ENCODE data around the gene STK40. TPM values are rescaled to one million over a fixed set of nuclear protein-coding genes. Genes with fewer than 3 reads are reported as not detected.
A peak's percentile ranks its signal among the peaks of the same experiment; 100 is the strongest.

Gene STK40, protein sequence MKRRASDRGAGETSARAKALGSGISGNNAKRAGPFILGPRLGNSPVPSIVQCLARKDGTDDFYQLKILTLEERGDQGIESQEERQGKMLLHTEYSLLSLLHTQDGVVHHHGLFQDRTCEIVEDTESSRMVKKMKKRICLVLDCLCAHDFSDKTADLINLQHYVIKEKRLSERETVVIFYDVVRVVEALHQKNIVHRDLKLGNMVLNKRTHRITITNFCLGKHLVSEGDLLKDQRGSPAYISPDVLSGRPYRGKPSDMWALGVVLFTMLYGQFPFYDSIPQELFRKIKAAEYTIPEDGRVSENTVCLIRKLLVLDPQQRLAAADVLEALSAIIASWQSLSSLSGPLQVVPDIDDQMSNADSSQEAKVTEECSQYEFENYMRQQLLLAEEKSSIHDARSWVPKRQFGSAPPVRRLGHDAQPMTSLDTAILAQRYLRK
- 12.2 and 12.5 TPM in 2 replicates for total RNA-seq (2014; rRNA removed; shearing (Covaris generic))
- 18.1 and 19.0 TPM in 2 replicates for polyA plus RNA-seq (2014; cell fraction: nucleus; rRNA removed)

- DNase-seq (ENCODE audit: extremely low read depth, low read depth) = peak; percentile 98
Observed at GRCh38 chr1:36385410-36386264, at the start of gene STK40. TSS of gene STK40 (minus strand) at chr1:36385924. CDS start at chr1:36361332, 24,592 bp downstream.

DNA sequence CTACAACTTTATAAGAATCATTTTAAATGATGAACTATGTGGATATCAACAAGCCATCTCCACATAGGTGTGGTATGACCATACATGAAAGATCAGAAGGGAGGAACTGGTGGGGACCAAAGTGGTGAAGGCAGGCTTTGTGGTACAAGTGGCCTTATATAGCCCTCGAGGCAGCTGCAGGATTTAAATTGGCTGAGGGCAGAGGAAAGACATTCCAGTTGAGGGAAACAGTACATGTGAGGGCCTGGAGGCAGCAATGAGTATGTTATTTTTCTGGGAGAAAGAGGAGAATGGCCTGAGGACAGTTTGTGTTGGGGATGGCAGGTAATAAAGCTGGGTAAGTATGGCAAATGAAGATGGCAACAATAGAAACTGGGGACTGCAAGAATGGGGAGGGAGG, 47.4 kb upstream of the STK40 start:
- no peak for DNase-seq (ENCODE audit: extremely low read depth, low read depth)

GRCh38 chr1:36432616-36433015, 46.9 kb upstream of the STK40 start:
- DNase-seq (ENCODE audit: extremely low read depth, low read depth) = no peak

DNA sequence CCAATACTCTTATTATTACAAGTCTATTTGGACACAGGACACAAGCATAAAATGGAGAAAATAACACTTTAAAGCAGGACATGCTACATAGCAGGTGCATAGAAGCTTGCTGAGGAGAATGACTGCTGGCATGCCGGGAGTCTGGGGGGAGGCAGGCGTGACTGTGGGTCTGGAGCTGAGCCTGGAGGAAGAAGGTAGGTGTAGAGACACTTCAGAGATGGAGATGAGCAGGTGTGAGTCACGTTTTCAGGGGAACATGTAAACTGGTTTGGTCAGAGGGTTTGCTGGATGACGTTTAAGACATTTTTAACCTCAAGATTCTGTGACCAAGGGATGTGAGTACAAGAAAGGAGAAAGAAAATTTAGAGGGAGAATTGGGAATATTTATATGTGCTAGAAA, 40.1 kb upstream of the STK40 start:
- DNase-seq (ENCODE audit: extremely low read depth, low read depth) = no peak

DNA sequence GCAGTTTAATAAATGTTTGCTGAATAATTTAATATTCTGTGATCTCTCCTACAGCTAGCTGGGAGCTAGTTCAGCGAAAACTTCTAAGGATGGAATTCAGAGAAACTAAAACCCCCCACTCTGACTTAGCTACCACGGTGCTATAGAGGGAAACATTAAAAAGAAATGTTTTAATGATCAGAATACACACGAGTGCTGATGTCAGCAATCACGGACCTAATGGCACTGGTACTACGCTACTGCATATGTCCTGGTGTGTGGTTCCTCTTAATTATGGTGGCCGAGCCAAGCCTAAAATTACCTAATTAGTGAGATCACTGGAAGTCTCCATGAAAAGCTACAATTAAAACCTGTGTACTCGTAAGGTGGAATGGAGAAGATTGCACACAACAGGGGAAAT, 35.9 kb upstream of the STK40 start:
- no peak for DNase-seq (ENCODE audit: extremely low read depth, low read depth)

- peak; percentile 75 for DNase-seq (ENCODE audit: extremely low read depth, low read depth)
Observed at GRCh38 chr1:36420836-36421317, 35.2 kb upstream of the STK40 start.

- DNase-seq (ENCODE audit: extremely low read depth, low read depth) = no peak
Observed at GRCh38 chr1:36420409-36420808, 34.7 kb upstream of the STK40 start.

- DNase-seq (ENCODE audit: extremely low read depth, low read depth) = no peak
Observed at GRCh38 chr1:36419569-36419968, 33.8 kb upstream of the STK40 start.

GRCh38 chr1:36419140-36419539, 33.4 kb upstream of the STK40 start:
- DNase-seq (ENCODE audit: extremely low read depth, low read depth) = no peak

DNA sequence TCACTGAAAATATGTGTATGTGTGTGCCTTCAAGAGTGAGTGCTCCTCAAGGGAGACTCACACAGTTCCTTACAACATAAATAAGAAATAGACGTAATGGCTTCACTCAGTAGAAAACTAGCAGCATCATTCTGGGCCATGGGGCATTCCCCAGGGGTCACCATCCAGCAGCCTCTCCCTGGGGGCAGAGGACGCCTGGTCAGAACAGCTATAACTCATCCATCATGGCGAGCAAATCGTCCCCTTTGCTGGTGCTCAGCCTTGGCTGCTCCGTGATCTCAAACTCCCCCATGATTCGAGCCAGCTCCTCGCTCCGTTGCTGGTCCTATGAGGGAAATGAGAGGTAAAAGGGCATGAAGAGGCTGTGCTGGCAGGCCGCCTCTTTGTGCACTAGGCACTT, 32.2 kb upstream of the STK40 start:
- no peak for DNase-seq (ENCODE audit: extremely low read depth, low read depth)

- no peak for DNase-seq (ENCODE audit: extremely low read depth, low read depth)
Observed at GRCh38 chr1:36415661-36416326, 30.1 kb upstream of the STK40 start.

- no peak for DNase-seq (ENCODE audit: extremely low read depth, low read depth)
Observed at GRCh38 chr1:36414384-36414783, 28.7 kb upstream of the STK40 start.

DNA sequence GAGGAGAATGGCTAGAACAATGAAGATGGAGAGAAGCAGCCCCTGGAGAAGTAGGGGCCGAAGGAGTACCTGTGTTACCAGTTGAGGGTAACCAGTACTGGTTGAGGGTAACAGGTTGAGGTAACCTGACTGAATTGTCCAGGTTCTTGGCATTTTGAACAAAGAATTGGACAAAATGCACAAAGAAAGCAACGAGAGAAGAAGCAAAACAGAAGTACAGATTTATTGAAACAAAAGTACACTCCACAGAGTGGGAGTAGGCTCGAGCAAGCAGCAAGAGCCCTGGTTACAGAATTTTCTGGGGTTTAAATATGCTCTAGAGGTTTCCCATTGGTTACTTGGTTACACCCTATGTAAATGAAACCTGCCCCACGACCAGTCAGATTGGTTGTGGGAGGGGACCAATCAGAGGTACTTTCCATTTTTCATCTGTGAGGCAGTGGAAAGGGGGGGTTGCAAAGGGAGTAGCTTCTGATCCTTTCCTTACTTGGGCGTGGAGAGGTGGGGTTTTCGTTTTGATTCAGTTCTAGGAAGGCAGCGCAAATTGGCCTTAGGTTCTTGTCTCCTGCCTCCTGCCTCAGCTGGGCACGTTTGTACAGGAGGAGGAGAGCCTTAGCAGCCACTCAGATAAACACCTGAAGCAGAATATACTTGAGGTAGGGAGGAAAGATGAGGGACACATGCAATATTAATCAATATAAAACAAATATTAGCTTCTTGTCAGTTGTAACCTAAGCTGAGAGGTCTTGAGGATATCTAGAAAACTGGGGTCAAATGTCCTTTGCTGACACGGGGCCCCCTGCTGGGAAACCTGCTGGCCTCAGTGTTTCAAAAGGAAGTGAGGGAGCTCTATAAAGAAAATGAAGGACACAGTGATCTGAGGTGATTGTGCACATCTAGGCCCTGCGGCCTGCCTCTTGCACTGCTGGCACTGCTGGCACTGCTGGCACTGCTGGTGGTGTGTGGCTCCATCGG, 26.2 kb upstream of the STK40 start:
- DNase-seq (ENCODE audit: extremely low read depth, low read depth) = peak; percentile 55

GRCh38 chr1:36408479-36408878, 22.8 kb upstream of the STK40 start:
- DNase-seq (ENCODE audit: extremely low read depth, low read depth) = no peak

GRCh38 chr1:36406440-36406839, 20.7 kb upstream of the STK40 start:
- no peak for DNase-seq (ENCODE audit: extremely low read depth, low read depth)

DNA sequence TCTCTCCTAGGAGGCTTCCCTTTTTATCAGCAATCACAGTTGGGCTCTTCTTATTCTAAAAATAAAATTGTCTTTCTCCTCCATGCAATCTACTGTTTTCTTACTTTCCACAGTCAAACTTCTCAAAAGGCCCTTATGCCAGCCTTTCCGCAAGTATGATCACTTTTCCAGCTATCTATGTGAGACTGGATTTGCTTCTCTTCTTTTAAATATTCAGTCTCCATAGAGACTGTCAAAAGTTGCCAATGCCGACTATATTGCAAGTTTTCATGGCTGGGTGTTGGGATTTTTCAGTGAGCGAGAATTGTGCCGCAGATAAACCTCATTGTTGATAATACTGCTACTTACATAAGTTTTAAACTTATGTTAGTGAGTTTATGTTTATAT, 16.8 kb upstream of the STK40 start:
- DNase-seq (ENCODE audit: extremely low read depth, low read depth) = no peak

DNA sequence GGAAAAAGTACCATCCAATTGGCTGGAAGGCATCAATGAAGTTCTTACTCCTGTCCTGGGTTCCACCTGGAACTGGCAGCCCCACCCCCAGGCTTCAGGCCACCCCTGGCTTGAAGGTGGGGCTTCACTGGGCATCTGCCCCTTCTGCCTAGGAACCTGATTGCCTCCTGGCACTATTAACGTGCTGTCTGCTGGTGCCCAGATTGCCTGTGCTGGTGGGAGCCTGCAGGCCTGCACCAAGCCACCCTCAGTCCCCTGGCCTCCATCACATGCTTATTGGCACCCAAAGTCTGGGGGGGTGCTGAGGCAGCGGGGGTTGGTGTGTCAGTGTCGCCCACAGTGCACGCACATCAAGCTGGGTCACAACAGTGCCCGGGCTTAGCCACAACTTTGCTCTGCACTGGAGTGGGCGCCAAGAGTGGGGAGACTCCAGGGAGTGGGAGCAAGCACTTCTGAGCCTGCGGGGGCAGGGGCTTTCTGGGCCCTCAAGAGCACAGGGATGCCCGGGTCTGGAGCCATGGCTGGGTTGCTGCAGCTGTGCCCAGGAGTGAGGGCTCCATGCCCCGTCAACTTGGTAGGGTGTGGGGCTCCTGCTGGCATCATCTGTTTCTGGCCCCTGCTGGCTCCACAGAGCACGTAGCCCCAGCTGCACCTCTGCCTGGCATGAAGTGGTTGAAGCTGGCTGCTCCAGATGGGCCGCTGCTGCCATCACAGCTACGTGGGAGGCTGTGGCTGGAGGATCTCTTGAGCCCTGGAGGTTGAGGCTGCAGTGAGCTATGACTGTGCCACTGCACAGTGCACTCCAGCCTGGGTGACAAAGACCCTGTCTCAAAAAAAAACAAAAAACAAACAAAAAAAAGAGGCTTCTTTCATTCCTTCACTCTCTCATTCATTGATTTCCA, 16.1 kb upstream of the STK40 start:
- DNase-seq (ENCODE audit: extremely low read depth, low read depth) = no peak

DNA sequence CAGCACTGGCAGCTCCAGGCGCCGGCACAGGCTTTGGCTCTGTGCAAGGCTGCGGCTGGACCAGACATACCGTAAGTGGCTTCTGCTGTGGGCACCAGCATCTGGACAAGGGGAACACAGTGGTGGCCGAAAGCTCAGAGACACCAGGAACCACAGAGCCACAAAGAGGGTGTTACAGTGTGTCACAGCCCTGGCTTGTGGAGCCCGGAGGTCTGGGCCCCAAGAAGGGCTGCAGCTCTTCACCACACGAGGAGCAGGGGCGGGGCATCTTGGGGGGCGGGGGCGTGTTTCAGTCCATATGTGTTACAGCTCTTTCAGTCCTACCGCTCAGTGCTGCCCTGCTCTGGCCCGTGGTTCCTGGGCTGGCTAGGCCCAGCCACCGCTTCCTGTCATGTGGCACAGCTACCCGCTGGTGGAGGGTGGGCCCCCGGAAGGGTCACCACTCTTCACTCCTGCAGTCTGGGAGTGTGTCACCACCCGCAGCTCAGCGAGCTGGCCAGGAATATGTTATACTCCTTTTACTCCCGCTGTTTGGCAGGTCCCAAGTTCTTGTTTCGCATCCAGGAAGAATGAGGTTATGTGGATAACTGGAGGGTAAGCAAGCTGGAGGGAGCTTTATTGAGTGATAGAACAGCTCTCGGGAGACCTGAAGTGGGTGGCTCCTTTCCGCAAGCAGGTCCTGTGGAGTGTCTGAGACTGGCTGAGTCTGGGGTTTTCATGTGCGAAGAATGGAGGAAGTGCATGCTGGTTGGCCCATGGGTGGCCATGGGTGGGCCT, 15.3 kb upstream of the STK40 start:
- DNase-seq (ENCODE audit: extremely low read depth, low read depth) = no peak

Measured in NCI-H460 (cell line).